GM12801 (cell line): ENCODE measurements around the gene PIF1.

Experiments
- TF ChIP-seq, protein P1 (sequence below): IDR thresholded peaks from one replicate; pipeline ENCODE4 v1.5.1; 2011; ENCODE audit warnings: control low read depth; ENCODE audit not compliant: insufficient read length; ENCODE audit errors: extremely low read depth

PIF1 gene

DNA sequence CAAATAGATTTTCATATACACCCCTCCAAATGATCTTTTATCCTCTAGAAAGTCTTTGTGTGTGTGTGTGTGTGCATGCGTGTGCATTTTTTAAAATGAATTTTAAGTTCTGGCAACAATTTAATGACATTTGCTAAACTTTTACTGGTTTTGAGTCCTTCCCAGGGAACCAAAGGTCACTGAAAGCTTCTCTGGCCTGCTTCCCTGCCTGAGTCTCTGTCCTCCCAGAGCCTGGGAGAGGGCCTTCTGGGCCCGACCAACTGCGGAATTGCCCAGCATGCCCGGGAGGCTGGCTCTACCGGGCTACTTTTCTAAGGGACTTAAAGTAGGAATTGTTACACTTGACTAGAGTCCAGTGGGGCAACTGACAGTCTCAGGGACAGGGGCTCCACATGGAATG, 42.7 kb downstream of the PIF1 start:
- TF ChIP-seq, protein P1, sequence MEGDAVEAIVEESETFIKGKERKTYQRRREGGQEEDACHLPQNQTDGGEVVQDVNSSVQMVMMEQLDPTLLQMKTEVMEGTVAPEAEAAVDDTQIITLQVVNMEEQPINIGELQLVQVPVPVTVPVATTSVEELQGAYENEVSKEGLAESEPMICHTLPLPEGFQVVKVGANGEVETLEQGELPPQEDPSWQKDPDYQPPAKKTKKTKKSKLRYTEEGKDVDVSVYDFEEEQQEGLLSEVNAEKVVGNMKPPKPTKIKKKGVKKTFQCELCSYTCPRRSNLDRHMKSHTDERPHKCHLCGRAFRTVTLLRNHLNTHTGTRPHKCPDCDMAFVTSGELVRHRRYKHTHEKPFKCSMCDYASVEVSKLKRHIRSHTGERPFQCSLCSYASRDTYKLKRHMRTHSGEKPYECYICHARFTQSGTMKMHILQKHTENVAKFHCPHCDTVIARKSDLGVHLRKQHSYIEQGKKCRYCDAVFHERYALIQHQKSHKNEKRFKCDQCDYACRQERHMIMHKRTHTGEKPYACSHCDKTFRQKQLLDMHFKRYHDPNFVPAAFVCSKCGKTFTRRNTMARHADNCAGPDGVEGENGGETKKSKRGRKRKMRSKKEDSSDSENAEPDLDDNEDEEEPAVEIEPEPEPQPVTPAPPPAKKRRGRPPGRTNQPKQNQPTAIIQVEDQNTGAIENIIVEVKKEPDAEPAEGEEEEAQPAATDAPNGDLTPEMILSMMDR, result no peak

DNA sequence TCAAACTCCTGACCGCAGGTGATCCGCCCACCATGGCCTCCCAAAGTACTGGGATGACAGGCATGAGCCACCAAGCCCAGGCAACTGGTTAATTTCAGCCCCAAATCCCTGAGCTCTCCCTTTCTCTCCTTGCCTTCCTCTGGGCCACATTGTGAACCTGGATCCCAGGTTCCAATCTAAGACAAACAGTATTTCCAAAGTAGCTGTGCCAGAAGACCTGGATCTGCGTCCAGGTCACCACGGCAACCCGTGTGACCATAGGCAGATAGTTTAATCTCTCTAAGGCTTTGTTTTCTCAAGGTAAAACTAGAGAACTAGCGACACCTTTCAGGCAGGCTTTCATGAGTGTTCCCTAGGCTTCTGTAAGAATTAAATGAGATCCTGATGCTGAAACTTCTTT, 44.1 kb downstream of the PIF1 start:
- TF ChIP-seq, protein P1, result no peak

DNA sequence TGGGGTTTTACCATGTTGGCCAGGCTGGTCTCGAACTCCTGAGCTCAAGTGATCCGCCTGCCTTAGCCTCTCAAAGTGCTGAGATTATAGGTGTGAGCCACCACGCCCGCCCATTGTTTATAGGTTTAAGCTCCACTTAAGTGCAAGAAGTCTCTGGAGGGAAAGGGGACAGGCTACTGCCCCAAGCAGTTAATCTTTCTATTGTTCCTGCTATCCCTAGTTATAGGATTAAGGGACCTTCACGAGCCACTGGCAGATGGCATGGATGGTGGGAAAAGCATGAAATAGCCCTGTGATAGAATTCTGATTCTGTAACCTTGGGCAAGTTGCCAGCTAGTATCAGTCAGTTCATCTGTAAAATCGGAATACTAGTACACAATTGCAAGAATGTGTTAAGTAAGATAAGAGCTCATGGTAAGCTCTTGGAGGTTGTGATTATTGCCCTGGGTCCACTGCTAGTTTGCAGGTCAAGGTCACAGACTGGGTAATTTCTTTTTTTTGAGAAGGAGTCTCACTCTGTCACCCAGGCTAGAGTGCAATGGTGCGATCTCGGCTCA, 44.8 kb downstream of the PIF1 start:
- TF ChIP-seq, protein P1, result no peak

DNA sequence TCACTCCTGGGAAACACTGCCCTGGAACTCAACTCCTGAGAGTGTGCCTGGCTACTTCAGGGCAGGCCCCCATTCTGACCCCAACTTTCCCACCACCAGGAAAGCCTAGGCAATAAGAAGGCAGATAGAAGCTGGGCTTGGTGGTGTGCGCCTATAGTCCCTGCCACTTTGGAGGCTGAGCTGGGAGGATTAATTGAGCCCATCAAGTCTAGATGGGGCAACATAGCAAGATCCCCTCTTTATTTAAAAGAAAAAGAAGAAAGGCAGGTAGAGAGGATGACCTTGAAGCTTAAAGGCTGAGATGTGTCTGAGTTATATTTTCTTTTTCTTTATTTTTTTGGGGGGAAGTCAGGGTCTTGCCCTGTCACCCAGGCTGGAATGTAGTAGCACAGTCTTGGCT, 45.8 kb downstream of the PIF1 start:
- TF ChIP-seq, protein P1, result no peak

DNA sequence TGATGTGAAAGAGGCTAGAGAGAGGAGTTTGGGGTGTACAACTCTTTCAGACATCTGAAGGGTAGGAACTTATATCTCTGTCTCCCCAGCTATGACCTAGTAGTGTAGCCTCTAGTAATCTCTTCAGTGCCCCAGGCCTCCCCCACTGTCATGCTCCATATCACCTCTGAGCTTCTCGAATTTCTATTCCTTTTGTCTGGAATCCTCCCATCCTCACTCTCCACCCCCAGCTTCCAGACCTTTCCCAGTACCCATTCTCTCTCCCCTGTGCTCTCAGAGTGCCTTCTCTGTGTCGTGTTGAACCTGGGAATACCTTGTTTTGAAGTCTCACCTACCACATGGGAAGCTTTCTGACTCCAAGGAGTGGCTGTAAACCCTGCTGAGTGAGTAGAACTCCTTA, 46.4 kb downstream of the PIF1 start:
- TF ChIP-seq, protein P1, result no peak

DNA sequence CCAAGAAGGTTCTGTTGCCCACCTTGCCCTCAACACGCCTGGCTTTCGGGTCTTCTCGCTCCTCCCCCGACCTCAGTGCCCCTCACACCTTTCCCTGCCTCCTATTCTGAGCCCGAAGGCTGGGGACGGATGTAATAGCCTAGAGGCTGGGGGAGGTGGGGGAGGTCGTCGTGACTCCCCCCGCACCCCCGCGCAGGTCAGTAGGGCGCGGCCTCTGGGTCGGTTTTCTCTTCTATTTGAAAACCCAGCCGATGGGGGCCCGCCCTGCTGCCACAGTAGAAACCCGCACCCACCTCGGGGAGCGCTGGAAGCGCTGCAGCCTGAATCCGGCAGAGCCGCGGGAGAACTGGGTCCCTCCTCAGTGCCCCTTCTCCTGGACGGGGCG, 49.1 kb downstream of the PIF1 start:
- TF ChIP-seq, protein P1, result no peak

DNA sequence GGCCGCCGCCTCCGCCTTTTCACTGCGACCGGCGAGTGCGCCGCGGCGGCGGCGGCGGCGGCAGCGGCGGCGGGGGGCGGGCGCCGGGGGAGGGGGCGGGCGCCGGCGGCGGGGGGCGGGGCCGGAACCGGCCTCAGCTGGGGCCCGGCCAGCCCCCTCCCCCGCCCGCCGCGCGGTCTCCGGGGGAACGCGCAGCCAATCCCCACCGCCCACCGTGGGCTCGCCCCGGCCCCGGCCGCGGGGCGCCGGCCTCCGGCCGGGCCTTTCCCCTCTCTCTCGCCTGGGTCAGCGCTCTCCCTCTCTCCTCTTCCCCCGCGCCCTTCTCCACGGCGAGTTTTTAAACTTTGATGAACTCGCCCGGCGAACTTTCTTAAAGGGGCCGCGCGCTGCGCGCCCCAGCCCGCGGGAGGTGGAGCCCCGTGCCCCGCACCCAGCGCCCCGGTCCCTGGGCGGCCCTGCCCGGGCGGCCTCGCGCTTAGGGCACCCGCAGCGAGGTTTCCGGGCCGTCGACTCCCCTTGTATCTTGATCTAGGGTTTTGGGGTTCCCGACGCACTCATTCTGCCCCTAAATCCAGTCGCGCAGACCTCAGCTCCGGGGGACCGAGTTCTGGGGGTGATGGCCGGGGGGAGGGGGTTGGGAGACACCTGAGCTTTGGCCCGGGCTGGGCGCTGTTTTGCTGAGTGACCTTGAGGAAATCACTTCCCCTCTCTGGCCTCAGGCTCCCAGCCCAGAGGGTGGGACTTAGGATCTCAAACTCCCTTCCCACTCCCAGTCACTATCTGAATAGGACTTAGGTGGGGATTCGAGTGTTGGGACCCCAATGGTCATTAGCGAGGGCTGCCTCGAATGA, 49.7 kb downstream of the PIF1 start, which contains the start of gene RBPMS2:
Gene RBPMS2, minus strand, starts transcription at position 39 of the 851 bp plus-strand sequence. CDS start 270 bp downstream, outside the sequence.
- TF ChIP-seq, protein P1, result no peak
